Ishikawa (cell line): ENCODE data around the gene UBE2O.

Source experiments
- CEBPB ChIP-seq: IDR thresholded peaks from 2 replicates; pipeline ENCODE4 v1.6.1; 2012
- CREB1 ChIP-seq: IDR thresholded peaks from 2 replicates; pipeline ENCODE4 v1.6.1; 2012; ENCODE audit warnings: low read depth
- EGR1 ChIP-seq: IDR thresholded peaks from 2 replicates; pipeline ENCODE4 v1.6.1; 2012
- EP300 ChIP-seq: IDR thresholded peaks from 2 replicates; pipeline ENCODE4 v1.6.1; 2012; ENCODE audit warnings: borderline replicate concordance
- FOXM1 ChIP-seq: IDR thresholded peaks from 2 replicates; pipeline ENCODE4 v1.6.1; 2012; ENCODE audit warnings: low read depth, borderline replicate concordance
- NFIC ChIP-seq: IDR thresholded peaks from 2 replicates; pipeline ENCODE4 v1.6.1; 2012
- RAD21 ChIP-seq: IDR thresholded peaks from 2 replicates; pipeline ENCODE4 v1.6.1; 2012; ENCODE audit warnings: low read depth
- TAF1 ChIP-seq: IDR thresholded peaks from 2 replicates; pipeline ENCODE4 v1.6.1; 2012; ENCODE audit warnings: low read depth, mild to moderate bottlenecking
- TCF12 ChIP-seq: IDR thresholded peaks from 2 replicates; pipeline ENCODE4 v1.6.1; 2012; ENCODE audit warnings: low read depth
- TEAD4 ChIP-seq: IDR thresholded peaks from 2 replicates; pipeline ENCODE4 v1.6.1; 2012
- YY1 ChIP-seq: IDR thresholded peaks from 2 replicates; pipeline ENCODE4 v1.6.1; 2012; ENCODE audit warnings: low read depth
- ZBTB7A ChIP-seq: IDR thresholded peaks from 2 replicates; pipeline ENCODE4 v1.6.1; 2012; ENCODE audit warnings: low read depth
- TF ChIP-seq, protein P1 (sequence below): IDR thresholded peaks from 2 replicates; pipeline ENCODE4 v1.6.1; 2012
- TF ChIP-seq, protein P2 (sequence below): IDR thresholded peaks from 2 replicates; pipeline ENCODE4 v1.6.1; 2012
- TF ChIP-seq, protein P3 (sequence below): IDR thresholded peaks from 2 replicates; pipeline ENCODE4 v1.6.1; 2012; ENCODE audit warnings: low read depth, mild to moderate bottlenecking

The UBE2O gene

DNA sequence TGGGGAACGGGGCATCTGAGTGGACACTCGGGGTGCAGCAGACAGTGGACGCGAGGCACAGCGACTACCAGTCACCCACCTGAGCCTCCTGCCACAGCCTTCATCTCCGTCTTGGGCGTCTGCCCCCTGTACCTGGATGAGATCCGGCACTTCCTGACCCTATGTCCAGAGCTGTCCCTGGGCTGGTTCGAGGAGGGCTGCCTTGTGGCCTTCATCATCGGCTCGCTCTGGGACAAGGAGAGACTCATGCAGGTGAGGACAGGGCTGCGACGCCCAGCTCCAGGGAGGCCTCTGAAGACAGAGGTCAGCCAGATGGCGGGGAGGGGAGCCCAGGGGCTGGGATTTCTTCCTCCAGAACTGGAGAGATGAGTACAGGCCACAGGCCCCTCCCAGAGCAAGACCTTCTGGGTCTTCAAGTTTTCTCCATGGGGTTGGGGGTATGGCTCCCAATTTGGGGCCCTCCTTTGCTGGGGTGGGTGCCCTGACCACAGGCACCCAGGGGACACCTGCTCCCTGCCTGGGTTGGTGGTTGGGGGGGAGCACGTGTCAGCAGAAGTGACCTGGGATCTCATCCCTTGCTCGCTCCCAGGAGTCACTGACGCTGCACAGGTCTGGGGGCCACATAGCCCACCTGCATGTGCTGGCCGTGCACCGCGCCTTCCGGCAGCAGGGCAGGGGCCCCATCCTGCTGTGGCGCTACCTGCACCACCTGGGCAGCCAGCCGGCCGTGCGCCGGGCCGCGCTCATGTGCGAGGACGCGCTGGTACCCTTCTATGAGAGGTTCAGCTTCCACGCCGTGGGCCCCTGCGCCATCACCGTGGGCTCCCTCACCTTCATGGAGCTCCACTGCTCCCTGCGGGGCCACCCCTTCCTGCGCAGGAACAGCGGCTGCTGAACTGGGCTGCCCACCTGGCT is 16.4 kb upstream of the UBE2O start:
- no peak for TF ChIP-seq EP300
- TF ChIP-seq CREB1: no peak
- no peak for TF ChIP-seq TCF12
- TF ChIP-seq EGR1: no peak
- TF ChIP-seq NFIC: no peak
- TF ChIP-seq, protein P1, sequence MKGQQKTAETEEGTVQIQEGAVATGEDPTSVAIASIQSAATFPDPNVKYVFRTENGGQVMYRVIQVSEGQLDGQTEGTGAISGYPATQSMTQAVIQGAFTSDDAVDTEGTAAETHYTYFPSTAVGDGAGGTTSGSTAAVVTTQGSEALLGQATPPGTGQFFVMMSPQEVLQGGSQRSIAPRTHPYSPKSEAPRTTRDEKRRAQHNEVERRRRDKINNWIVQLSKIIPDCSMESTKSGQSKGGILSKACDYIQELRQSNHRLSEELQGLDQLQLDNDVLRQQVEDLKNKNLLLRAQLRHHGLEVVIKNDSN: no peak
- TF ChIP-seq, protein P2, sequence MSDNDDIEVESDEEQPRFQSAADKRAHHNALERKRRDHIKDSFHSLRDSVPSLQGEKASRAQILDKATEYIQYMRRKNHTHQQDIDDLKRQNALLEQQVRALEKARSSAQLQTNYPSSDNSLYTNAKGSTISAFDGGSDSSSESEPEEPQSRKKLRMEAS: no peak
- TF ChIP-seq TEAD4: no peak
- TF ChIP-seq ZBTB7A: no peak
- TF ChIP-seq, protein P3, sequence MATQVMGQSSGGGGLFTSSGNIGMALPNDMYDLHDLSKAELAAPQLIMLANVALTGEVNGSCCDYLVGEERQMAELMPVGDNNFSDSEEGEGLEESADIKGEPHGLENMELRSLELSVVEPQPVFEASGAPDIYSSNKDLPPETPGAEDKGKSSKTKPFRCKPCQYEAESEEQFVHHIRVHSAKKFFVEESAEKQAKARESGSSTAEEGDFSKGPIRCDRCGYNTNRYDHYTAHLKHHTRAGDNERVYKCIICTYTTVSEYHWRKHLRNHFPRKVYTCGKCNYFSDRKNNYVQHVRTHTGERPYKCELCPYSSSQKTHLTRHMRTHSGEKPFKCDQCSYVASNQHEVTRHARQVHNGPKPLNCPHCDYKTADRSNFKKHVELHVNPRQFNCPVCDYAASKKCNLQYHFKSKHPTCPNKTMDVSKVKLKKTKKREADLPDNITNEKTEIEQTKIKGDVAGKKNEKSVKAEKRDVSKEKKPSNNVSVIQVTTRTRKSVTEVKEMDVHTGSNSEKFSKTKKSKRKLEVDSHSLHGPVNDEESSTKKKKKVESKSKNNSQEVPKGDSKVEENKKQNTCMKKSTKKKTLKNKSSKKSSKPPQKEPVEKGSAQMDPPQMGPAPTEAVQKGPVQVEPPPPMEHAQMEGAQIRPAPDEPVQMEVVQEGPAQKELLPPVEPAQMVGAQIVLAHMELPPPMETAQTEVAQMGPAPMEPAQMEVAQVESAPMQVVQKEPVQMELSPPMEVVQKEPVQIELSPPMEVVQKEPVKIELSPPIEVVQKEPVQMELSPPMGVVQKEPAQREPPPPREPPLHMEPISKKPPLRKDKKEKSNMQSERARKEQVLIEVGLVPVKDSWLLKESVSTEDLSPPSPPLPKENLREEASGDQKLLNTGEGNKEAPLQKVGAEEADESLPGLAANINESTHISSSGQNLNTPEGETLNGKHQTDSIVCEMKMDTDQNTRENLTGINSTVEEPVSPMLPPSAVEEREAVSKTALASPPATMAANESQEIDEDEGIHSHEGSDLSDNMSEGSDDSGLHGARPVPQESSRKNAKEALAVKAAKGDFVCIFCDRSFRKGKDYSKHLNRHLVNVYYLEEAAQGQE: no peak
- no peak for TF ChIP-seq RAD21
- TF ChIP-seq YY1: no peak
- TF ChIP-seq TAF1: no peak
- no peak for TF ChIP-seq CEBPB
- TF ChIP-seq FOXM1: no peak

DNA sequence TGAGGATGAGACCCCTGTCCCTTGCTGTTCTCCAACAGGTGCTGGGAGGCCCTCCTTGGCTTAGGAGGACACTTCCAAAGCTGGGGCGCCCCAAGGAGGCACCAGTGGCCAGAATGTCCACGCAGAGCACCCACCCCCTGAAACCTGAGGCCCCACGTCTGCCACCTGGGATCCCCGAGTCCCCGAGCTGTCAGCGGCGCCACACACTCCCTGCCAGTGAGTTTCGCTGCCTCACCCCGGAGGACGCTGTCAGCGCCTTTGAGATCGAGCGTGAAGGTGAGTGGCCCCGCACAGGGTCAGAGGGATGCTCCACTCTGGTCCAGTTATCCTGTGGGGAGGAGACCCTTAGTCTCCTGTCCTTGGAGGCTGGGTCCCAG is 15.7 kb upstream of the UBE2O start:
- TF ChIP-seq TCF12 (no peak), YY1 (no peak)

DNA sequence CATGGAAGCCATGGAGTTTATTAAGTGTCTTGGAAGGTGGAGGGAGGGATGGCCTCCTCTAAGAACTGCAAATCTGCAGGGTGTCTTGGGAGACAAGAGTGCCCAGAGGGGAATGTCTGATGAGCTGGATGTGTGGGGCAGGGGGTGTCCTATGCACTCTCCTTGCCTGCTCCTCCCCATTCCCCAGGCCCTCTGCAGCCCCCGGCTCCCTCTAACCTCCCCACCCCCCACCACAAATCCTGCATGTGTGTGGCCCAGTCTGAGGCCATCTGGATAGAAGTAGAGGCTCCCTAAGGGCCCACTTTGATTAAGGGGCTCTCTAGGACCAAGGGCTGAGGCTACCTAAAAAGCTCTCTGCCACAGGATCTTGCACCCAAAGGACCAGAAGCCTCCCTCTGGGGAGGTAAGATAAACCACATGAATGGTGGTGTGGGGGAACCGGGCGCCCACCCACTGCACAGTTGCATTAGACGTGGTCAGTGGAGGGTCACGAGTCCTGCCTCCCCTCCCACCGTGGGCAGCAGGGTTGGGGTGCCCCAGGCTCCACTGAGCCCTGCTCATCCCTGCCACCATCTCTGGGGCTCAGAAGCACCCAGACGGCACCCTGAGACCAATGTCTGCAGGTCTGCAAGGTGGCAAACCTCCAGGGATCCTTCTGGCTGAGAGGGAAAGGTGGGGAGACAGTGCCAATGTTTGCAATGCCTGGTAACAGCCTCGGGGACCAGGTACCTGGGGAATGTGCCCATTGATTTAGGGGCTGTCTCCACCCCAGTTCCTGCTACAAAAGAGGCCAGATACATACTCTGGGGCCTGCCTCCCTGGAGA is 15.1 kb upstream of the UBE2O start:
- TF ChIP-seq TAF1 (no peak), RAD21 (no peak), CEBPB (no peak), NFIC (no peak), TCF12 (no peak), EGR1 (no peak), ZBTB7A (no peak), FOXM1 (no peak), EP300 (no peak), CREB1 (no peak), YY1 (no peak), TEAD4 (no peak)
- TF ChIP-seq, protein P1: no peak
- TF ChIP-seq, protein P2: no peak
- TF ChIP-seq, protein P3: no peak

DNA sequence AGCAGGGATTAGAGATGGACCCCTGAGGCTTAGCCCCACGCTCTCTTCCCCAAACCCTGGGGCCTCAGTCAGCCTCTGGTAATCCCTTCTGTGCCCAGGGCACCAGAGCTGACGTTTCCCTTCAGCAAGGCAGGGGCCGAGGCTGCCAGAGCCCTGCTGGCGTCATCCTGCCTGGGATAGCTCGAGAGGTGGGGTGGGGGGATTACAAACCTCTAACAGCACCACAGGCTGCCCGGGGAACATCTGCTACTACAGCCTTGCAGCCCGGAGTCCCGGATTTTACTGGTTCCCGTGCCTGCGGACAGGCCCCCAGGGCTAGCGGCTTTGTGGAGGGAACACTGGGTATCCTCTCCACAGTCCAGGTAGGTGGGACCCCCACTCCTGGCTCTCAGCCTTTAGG is 14.4 kb upstream of the UBE2O start, which contains the start of gene AANAT:
AANAT (plus strand) TSS at position 238 of the 400 bp plus-strand sequence. CDS start 1,144 bp downstream, outside the sequence.
- TF ChIP-seq EGR1: no peak
- no peak for TF ChIP-seq TCF12
- no peak for TF ChIP-seq EP300
- TF ChIP-seq CREB1: no peak

DNA sequence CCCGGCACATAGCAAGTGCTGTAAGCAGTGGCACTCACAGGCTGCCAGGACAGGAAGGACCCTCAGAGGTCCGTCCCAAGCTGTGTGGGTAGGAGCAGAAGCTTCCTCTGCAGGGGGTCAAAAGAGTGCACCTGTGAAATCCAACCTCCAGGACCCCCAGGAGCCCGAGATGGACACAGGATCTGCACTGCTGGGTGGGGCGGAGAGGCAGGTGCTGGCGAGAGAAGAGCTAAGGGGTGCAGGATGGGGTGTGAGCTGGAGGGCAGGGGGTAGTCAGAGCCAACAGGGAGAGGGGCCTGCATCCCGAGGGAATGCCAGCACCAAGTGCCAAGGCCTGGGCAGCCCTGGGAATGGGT is 13.8 kb upstream of the UBE2O start:
- TF ChIP-seq, protein P2: no peak
- no peak for TF ChIP-seq TCF12
- TF ChIP-seq EGR1: no peak
- no peak for TF ChIP-seq ZBTB7A
